GM13976 (cell line): ENCODE data around the gene RNF212B.
"Not testable (repeated sequence)": the region's sequence is repeated elsewhere in the genome, so short reads cannot be mapped to it uniquely, and the experiment has no call there.

ENCODE experiments used
- DNase-seq: peaks from one replicate; pipeline ENCODE4 v3.0.0; 2012; ENCODE audit warnings: low spot score
- CTCF ChIP-seq: IDR thresholded peaks from 2 replicates; pipeline ENCODE4 v1.5.1; 2012; ENCODE audit warnings: borderline replicate concordance, mild to moderate bottlenecking; ENCODE audit not compliant: insufficient read depth; ENCODE audit errors: extremely low read depth, missing control alignments, control extremely low read depth
- in situ Hi-C: fragments of 300-500 bp; cut with MboI; formaldehyde crosslinking; loops from one replicate; pipeline ENCODE4 v1.12.0; 2022; ENCODE audit warnings: low sequenced_read_pairs, mixed read lengths, inconsistent platforms; ENCODE audit not compliant: unreplicated experiment

Gene RNF212B

GRCh38 chr14:23269193-23269592, 31.5 kb downstream of the RNF212B start:
- in situ Hi-C loops: no loop called here
- no peak for TF ChIP-seq CTCF
- no peak for DNase-seq

- in situ Hi-C loops: no loop called here
- no peak for DNase-seq
- TF ChIP-seq CTCF: no peak
Observed at GRCh38 chr14:23275412-23275811, 37.7 kb downstream of the RNF212B start.

- no peak for TF ChIP-seq CTCF
- in situ Hi-C loops: no loop called here
Observed at GRCh38 chr14:23277189-23277588, 39.5 kb downstream of the RNF212B start.

GRCh38 chr14:23277928-23278327, 40.2 kb downstream of the RNF212B start:
- in situ Hi-C loops, DNase-seq: not testable (repeated sequence)

More at GRCh38 chr14:23277189-23277588, 39.5 kb downstream of the RNF212B start:
- DNase-seq: no peak

- no peak for DNase-seq
- in situ Hi-C loops: no loop called here
- TF ChIP-seq CTCF: no peak
Observed at GRCh38 chr14:23281247-23281646, 43.5 kb downstream of the RNF212B start.

GRCh38 chr14:23284654-23285529, 47.2 kb downstream of the RNF212B start:
- TF ChIP-seq CTCF: no peak
- in situ Hi-C loops: no loop called here
- peak; percentile 62 for DNase-seq

- in situ Hi-C loops: no loop called here
- no peak for TF ChIP-seq CTCF
Observed at GRCh38 chr14:23285530-23286019, 47.8 kb downstream of the RNF212B start.

More at GRCh38 chr14:23285530-23286019, 47.8 kb downstream of the RNF212B start:
- DNase-seq: no peak
